CD14-positive monocyte (primary cell): ENCODE results near the gene LRCH1. TPM values are rescaled to one million over a fixed set of nuclear protein-coding genes. Genes with fewer than 3 reads are reported as not detected.

Experiments used
- DNase-seq, 3 donors: peaks; one replicate each; pipeline ENCODE4 v3.0.0-alpha.2; 2011 to 2022
- H2AFZ ChIP-seq: 2 replicates; pipeline ENCODE4 v1.6.0; 2012; ENCODE audit warnings: mild to moderate bottlenecking, low read depth, low read length, inconsistent platforms; ENCODE audit not compliant: insufficient read depth, poor library complexity, severe bottlenecking
- H3K27ac ChIP-seq, 2 donors: 1 replicate in 1 of 2; 2 replicates in 1 of 2; pipeline ENCODE4 v1.5.1; 2012 to 2013; ENCODE audit warnings: low read length in 2 of 2, control low read depth in 1 of 2, inconsistent platforms in 1 of 2, low read depth in 1 of 2, mild to moderate bottlenecking in 1 of 2
- H3K27me3 ChIP-seq, 2 donors: one replicate each; pipeline versions ENCODE4 v1.6.0 to v1.6.1; 2011 to 2013; ENCODE audit warnings: low read length in 2 of 2; ENCODE audit not compliant: control insufficient read depth in 2 of 2, insufficient read depth in 2 of 2
- H3K36me3 ChIP-seq, 2 donors: replicated peaks in 1 of 2; 1 replicate in 1 of 2; 2 replicates in 1 of 2; pipeline versions ENCODE4 v1.5.1 to v1.6.1; 2012 to 2013; ENCODE audit warnings: low read length in 2 of 2, control low read depth in 1 of 2, inconsistent platforms in 1 of 2, mild to moderate bottlenecking in 1 of 2; ENCODE audit not compliant: insufficient read depth in 2 of 2, control insufficient read depth in 1 of 2
- H3K4me1 ChIP-seq, 2 donors: 1 replicate in 1 of 2; 2 replicates in 1 of 2; pipeline versions ENCODE4 v1.5.1 to v1.6.1; 2012 to 2013; ENCODE audit warnings: low read length in 2 of 2, control low read depth in 1 of 2, inconsistent platforms in 1 of 2, mild to moderate bottlenecking in 1 of 2, moderate library complexity in 1 of 2; ENCODE audit not compliant: insufficient read depth in 2 of 2, control insufficient read depth in 1 of 2
- H3K4me2 ChIP-seq: replicated peaks from 2 replicates; pipeline ENCODE3; 2012; ENCODE audit warnings: low read length, moderate library complexity, mild to moderate bottlenecking; ENCODE audit not compliant: poor library complexity, severe bottlenecking; ENCODE audit errors: extremely low read depth
- H3K4me3 ChIP-seq, 3 experiments: fragments of 200-600 bp in 1 of 3; sonication (generic) in 1 of 3; replicated peaks in 1 of 3; 1 replicate in 2 of 3; 2 replicates in 1 of 3; pipeline ENCODE4 v1.5.1; 2011 to 2013; ENCODE audit warnings: low read length in 3 of 3, mild to moderate bottlenecking in 3 of 3, control low read depth in 2 of 3, low read depth in 2 of 3, inconsistent platforms in 1 of 3, moderate library complexity in 1 of 3
- H3K79me2 ChIP-seq: 2 replicates; pipeline ENCODE4 v1.6.0; 2012; ENCODE audit warnings: mild to moderate bottlenecking, control low read depth, inconsistent platforms, low read length, moderate library complexity; ENCODE audit not compliant: insufficient read depth
- H3K9ac ChIP-seq: 2 replicates; pipeline ENCODE4 v1.6.0; 2017; ENCODE audit warnings: low read length, mild to moderate bottlenecking; ENCODE audit not compliant: insufficient read depth, poor library complexity, severe bottlenecking
- H3K9me3 ChIP-seq, 2 donors: replicated peaks in 1 of 2; 1 replicate in 1 of 2; 2 replicates in 1 of 2; pipeline versions ENCODE4 v1.5.1 to v1.6.1; 2012 to 2013; ENCODE audit warnings: low read length in 2 of 2, control low read depth in 1 of 2; ENCODE audit not compliant: control insufficient read depth in 1 of 2, insufficient read depth in 1 of 2
- H4K20me1 ChIP-seq: 2 replicates; pipeline ENCODE4 v1.6.0; 2012; ENCODE audit warnings: mild to moderate bottlenecking, low read length, control low read depth, moderate library complexity; ENCODE audit not compliant: insufficient read depth
- H3K27ac Mint-ChIP-seq, 7 donors: one replicate each; pipeline ENCODE4 v1.8.0; 2020; ENCODE audit warnings: mild to moderate bottlenecking in 7 of 7, mixed read lengths in 7 of 7, moderate library complexity in 6 of 7, inconsistent platforms in 2 of 7
- H3K27me3 Mint-ChIP-seq, 3 donors: one replicate each; pipeline ENCODE4 v1.8.0; 2021 to 2022; ENCODE audit warnings: low read depth in 3 of 3, mild to moderate bottlenecking in 3 of 3, mixed read lengths in 3 of 3, moderate library complexity in 3 of 3, inconsistent platforms in 1 of 3
- H3K36me3 Mint-ChIP-seq, 2 donors: one replicate each; pipeline ENCODE4 v1.8.0; 2020; ENCODE audit warnings: mixed read lengths in 2 of 2, inconsistent platforms in 1 of 2, mild to moderate bottlenecking in 1 of 2
- H3K4me1 Mint-ChIP-seq: one replicate; pipeline ENCODE4 v1.8.0; 2020; ENCODE audit warnings: mild to moderate bottlenecking, mixed read lengths
- H3K4me3 Mint-ChIP-seq, 2 donors: one replicate each; pipeline ENCODE4 v1.8.0; 2020; ENCODE audit warnings: mild to moderate bottlenecking in 2 of 2, mixed read lengths in 2 of 2, moderate library complexity in 1 of 2
- H3K9me3 Mint-ChIP-seq, 7 donors: one replicate each; pipeline ENCODE4 v1.8.0; 2020 to 2022; ENCODE audit warnings: mixed read lengths in 7 of 7, mild to moderate bottlenecking in 6 of 7, moderate library complexity in 6 of 7, inconsistent platforms in 2 of 7
- WGBS: methylation state at CpG from one replicate; pipeline ENCODE4 v1.1.5; 2013; ENCODE audit warnings: missing lambda C conversion rate; ENCODE audit not compliant: insufficient coverage; 5-methylcytosine and 5-hydroxymethylcytosine counted together
- intact Hi-C, 2 donors: fragments of 100-400 bp; cut with micrococcal nuclease; formaldehyde crosslinking; loops; one replicate each; pipeline versions ENCODE4 v1.15.0 to v1.15.1; 2023
- polyA plus RNA-seq, 3 donors: library from polyadenylated mRNA; depleted of rRNA in 1 of 3; unstranded in 2 of 3; stranded (reverse) in 1 of 3; fragments of 300-500 nt in 2 of 3; fragments of >200 nt in 1 of 3; fragmentation: Illumina TruSeq in 2 of 3; gene quantifications; 1 replicate in 2 of 3; 2 replicates in 1 of 3; pipeline ENCODE4 v1.2.3, GENCODE V29; 2012 to 2021
- TF ChIP-seq, protein P1 (sequence below): fragments of 200-600 bp; IDR thresholded peaks from one replicate; pipeline ENCODE4 v1.8.0; 2022; ENCODE audit warnings: antibody characterized with exemption, mild to moderate bottlenecking

LRCH1 gene
- polyA plus RNA-seq, 3 donors, result 0.88 to 7.1 (median 2.1) TPM

DNA sequence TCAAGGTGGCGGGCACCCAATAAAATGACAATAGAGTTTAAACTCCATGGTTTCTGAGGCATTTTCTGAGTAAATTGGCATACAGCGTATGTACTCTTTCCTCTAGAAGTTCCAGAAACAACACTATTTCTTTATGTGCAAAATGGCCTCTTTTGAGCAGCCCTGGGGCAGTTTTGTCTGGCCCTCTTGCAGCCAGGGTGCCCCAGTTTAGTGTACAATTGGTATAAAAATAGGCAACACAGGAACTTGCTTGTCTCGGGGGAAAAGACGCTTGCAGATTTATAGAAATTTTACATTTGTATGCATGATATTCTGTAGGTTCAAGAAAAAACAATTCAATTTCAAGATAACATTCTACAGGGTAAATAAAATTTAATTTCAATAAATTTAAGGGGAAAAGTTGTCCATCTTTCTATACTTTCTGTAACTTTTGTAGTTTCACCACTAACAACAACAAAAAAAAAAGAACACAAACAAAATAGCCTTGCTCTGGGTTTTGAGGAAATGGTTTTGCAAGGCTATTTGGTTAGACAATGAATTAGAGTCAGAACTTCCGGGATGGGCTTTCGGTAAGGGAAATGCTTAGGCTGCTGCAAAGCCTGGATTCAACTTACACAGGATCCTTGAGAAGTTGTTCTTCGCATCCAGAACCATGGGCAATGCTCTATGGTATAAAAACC is 45.3 kb downstream of the LRCH1 start:
- Histone ChIP-seq H3K9ac (no peak overlapping the region), H4K20me1 (peaks cover 3% of the 10 kb centered on the region), H3K36me3 (no peaks in the 10 kb centered on the region), H2AFZ (no peak overlapping the region), H3K27ac (peak overlapping the region; percentile 64 to 73), H3K9me3 (no peaks in the 10 kb centered on the region), H3K79me2 (peaks cover 84% of the 10 kb centered on the region), H3K4me1 (peaks cover 63 to 67% of the 10 kb centered on the region in 2 donors), H3K4me2 (peak overlapping the region; percentile 54), H3K4me3 (peak overlapping the region in 2 of 3 experiments; percentile 37 to 64), H3K27me3 (no peaks in the 10 kb centered on the region)
- H3K36me3 Mint-ChIP-seq, result peaks cover 0 to 3% of the 10 kb centered on the region in 2 donors
- intact Hi-C loops, result loop anchor here in 1 of 2 donors (5.0 kb wide), 1 partner anchor 46 kb away; the partner anchor contains the start of gene LRCH1
- DNase-seq, result peak; percentile 45 to 75 (median 74)
- TF ChIP-seq, protein P1, sequence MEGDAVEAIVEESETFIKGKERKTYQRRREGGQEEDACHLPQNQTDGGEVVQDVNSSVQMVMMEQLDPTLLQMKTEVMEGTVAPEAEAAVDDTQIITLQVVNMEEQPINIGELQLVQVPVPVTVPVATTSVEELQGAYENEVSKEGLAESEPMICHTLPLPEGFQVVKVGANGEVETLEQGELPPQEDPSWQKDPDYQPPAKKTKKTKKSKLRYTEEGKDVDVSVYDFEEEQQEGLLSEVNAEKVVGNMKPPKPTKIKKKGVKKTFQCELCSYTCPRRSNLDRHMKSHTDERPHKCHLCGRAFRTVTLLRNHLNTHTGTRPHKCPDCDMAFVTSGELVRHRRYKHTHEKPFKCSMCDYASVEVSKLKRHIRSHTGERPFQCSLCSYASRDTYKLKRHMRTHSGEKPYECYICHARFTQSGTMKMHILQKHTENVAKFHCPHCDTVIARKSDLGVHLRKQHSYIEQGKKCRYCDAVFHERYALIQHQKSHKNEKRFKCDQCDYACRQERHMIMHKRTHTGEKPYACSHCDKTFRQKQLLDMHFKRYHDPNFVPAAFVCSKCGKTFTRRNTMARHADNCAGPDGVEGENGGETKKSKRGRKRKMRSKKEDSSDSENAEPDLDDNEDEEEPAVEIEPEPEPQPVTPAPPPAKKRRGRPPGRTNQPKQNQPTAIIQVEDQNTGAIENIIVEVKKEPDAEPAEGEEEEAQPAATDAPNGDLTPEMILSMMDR, result no peak
- H3K4me3 Mint-ChIP-seq, result peak overlapping the region; percentile 55 to 71
- H3K27ac Mint-ChIP-seq, result peak overlapping the region; percentile 74 to 91 (median 88)
- no peaks in the 10 kb centered on the region for H3K27me3 Mint-ChIP-seq
- 0% methylated on average over 2 of the region's 7 CpGs for WGBS
- H3K4me1 Mint-ChIP-seq, result peaks cover 68% of the 10 kb centered on the region
- no peaks in the 10 kb centered on the region for H3K9me3 Mint-ChIP-seq

DNA sequence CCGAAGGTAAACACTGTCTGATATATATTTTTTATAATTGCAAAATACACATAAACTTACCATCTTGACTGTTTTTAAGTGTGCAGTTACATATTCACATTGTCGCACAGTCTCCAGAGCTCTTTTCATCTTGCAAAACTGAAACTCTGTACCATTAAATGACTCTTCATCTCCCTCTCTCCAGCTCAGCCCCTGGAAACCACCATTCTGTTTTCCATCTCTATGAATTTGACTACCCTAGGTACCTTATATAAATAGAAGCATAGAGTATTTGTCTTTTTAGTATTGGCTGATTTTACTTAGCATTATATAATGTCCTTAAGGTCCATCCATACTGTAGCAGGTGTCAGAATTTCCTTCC is 45.8 kb downstream of the LRCH1 start:
- Histone ChIP-seq H3K4me3 (peak overlapping the region in 2 of 3 experiments; percentile 37 to 64), H3K4me2 (peak overlapping the region; percentile 54), H3K9ac (no peak overlapping the region), H2AFZ (no peak overlapping the region), H4K20me1 (peaks cover 4% of the 10 kb centered on the region), H3K79me2 (peaks cover 84% of the 10 kb centered on the region), H3K27me3 (no peaks in the 10 kb centered on the region), H3K27ac (peak overlapping the region in 1 of 2 donors; percentile 73), H3K4me1 (peaks cover 63 to 67% of the 10 kb centered on the region in 2 donors), H3K36me3 (no peaks in the 10 kb centered on the region), H3K9me3 (no peaks in the 10 kb centered on the region)
- TF ChIP-seq, protein P1, result no peak
- H3K27ac Mint-ChIP-seq, result peak overlapping the region; percentile 42 to 91 (median 84)
- no peaks in the 10 kb centered on the region for H3K27me3 Mint-ChIP-seq
- H3K36me3 Mint-ChIP-seq, result peaks cover 0 to 3% of the 10 kb centered on the region in 2 donors
- no peaks in the 10 kb centered on the region for H3K9me3 Mint-ChIP-seq
- no CpG with 5 or more reads among the region's 2 CpGs for WGBS
- peaks cover 67% of the 10 kb centered on the region for H3K4me1 Mint-ChIP-seq
- intact Hi-C loops, result loop anchor here in 1 of 2 donors (5.0 kb wide), 1 partner anchor 46 kb away; the partner anchor contains the start of gene LRCH1
- peak overlapping the region in 1 of 2 donors; percentile 64 for H3K4me3 Mint-ChIP-seq
- no peak for DNase-seq
